ENCODE data around the gene COL27A1.

- TF ChIP-seq, protein P1, sequence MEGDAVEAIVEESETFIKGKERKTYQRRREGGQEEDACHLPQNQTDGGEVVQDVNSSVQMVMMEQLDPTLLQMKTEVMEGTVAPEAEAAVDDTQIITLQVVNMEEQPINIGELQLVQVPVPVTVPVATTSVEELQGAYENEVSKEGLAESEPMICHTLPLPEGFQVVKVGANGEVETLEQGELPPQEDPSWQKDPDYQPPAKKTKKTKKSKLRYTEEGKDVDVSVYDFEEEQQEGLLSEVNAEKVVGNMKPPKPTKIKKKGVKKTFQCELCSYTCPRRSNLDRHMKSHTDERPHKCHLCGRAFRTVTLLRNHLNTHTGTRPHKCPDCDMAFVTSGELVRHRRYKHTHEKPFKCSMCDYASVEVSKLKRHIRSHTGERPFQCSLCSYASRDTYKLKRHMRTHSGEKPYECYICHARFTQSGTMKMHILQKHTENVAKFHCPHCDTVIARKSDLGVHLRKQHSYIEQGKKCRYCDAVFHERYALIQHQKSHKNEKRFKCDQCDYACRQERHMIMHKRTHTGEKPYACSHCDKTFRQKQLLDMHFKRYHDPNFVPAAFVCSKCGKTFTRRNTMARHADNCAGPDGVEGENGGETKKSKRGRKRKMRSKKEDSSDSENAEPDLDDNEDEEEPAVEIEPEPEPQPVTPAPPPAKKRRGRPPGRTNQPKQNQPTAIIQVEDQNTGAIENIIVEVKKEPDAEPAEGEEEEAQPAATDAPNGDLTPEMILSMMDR (IDR thresholded peaks at IDR 0.05): no peak
- TF ChIP-seq, protein P2, sequence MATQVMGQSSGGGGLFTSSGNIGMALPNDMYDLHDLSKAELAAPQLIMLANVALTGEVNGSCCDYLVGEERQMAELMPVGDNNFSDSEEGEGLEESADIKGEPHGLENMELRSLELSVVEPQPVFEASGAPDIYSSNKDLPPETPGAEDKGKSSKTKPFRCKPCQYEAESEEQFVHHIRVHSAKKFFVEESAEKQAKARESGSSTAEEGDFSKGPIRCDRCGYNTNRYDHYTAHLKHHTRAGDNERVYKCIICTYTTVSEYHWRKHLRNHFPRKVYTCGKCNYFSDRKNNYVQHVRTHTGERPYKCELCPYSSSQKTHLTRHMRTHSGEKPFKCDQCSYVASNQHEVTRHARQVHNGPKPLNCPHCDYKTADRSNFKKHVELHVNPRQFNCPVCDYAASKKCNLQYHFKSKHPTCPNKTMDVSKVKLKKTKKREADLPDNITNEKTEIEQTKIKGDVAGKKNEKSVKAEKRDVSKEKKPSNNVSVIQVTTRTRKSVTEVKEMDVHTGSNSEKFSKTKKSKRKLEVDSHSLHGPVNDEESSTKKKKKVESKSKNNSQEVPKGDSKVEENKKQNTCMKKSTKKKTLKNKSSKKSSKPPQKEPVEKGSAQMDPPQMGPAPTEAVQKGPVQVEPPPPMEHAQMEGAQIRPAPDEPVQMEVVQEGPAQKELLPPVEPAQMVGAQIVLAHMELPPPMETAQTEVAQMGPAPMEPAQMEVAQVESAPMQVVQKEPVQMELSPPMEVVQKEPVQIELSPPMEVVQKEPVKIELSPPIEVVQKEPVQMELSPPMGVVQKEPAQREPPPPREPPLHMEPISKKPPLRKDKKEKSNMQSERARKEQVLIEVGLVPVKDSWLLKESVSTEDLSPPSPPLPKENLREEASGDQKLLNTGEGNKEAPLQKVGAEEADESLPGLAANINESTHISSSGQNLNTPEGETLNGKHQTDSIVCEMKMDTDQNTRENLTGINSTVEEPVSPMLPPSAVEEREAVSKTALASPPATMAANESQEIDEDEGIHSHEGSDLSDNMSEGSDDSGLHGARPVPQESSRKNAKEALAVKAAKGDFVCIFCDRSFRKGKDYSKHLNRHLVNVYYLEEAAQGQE (IDR thresholded peaks at IDR 0.05): no peak
- TF ChIP-seq POLR2A (IDR thresholded peaks at IDR 0.05; ENCODE audit: low read length) (no peak), EP300 (IDR thresholded peaks at IDR 0.05) (no peak), CHD2 (IDR thresholded peaks at IDR 0.05; ENCODE audit: low read length, partially characterized antibody) (no peak), MAZ (IDR thresholded peaks at IDR 0.05; ENCODE audit: borderline replicate concordance, low read depth, low read length) (no peak), FOXS1 (CRISPR knock-in tag; IDR thresholded peaks at IDR 0.05) (no peak), ESRRA (IDR thresholded peaks at IDR 0.05; ENCODE audit: borderline replicate concordance, low read length) (no peak), HES2 (IDR thresholded peaks at IDR 0.05) (no peak)
- TF ChIP-seq, protein P3, sequence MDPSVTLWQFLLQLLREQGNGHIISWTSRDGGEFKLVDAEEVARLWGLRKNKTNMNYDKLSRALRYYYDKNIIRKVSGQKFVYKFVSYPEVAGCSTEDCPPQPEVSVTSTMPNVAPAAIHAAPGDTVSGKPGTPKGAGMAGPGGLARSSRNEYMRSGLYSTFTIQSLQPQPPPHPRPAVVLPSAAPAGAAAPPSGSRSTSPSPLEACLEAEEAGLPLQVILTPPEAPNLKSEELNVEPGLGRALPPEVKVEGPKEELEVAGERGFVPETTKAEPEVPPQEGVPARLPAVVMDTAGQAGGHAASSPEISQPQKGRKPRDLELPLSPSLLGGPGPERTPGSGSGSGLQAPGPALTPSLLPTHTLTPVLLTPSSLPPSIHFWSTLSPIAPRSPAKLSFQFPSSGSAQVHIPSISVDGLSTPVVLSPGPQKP (IDR thresholded peaks at IDR 0.05; ENCODE audit: low read depth, low read length): no peak
These were observed 4.7 kb upstream of the COL27A1 start for GRCh38 chr9:114150608-114151007.

All from A549 (cell line).